ENCODE results near the gene MTF2.
"Not testable (repeated sequence)": the region's sequence is repeated elsewhere in the genome, so short reads cannot be mapped to it uniquely, and the experiment has no call there.

The MTF2 gene

GRCh38 chr1:93078986-93079654 lies at the start of gene MTF2:
Gene MTF2, plus strand, starts transcription at chr1:93079283. Its CDS starts 244 bp downstream, at chr1:93079527.
- DNase-seq, result peak; percentile 86

- DNase-seq, result no peak
These were observed 49.8 kb upstream of the MTF2 start for GRCh38 chr1:93029317-93029716.

GRCh38 chr1:93030191-93030590 lies 48.9 kb upstream of the MTF2 start:
- DNase-seq, result not testable (repeated sequence)

- DNase-seq, result no peak
These were observed 47.4 kb upstream of the MTF2 start for GRCh38 chr1:93031711-93032110.

GRCh38 chr1:93033029-93033428 lies 46.1 kb upstream of the MTF2 start:
- DNase-seq, result no peak

DNA sequence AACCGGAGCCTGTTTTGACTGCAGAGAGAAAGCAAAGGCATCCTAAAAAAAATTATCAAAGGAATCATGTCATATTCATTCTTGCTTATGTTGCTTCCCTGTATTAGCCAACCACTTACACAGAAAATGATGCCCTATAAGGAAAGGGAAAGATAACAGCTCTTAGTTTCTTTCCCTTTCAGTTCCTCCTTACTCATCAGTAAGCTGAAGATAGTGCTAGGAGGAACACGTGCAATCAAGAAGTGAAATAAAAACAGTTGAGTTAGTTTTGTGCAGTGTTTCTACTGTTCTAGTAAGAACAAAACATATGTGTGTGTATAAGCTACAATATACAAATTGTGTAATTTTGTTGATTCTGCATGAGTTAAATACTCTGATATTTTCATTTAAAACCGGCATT lies 45.3 kb upstream of the MTF2 start:
- no peak for DNase-seq

- no peak for DNase-seq
These were observed 44.7 kb upstream of the MTF2 start for GRCh38 chr1:93034397-93034796.

GRCh38 chr1:93036672-93037071 lies 42.4 kb upstream of the MTF2 start:
- DNase-seq, result no peak

DNA sequence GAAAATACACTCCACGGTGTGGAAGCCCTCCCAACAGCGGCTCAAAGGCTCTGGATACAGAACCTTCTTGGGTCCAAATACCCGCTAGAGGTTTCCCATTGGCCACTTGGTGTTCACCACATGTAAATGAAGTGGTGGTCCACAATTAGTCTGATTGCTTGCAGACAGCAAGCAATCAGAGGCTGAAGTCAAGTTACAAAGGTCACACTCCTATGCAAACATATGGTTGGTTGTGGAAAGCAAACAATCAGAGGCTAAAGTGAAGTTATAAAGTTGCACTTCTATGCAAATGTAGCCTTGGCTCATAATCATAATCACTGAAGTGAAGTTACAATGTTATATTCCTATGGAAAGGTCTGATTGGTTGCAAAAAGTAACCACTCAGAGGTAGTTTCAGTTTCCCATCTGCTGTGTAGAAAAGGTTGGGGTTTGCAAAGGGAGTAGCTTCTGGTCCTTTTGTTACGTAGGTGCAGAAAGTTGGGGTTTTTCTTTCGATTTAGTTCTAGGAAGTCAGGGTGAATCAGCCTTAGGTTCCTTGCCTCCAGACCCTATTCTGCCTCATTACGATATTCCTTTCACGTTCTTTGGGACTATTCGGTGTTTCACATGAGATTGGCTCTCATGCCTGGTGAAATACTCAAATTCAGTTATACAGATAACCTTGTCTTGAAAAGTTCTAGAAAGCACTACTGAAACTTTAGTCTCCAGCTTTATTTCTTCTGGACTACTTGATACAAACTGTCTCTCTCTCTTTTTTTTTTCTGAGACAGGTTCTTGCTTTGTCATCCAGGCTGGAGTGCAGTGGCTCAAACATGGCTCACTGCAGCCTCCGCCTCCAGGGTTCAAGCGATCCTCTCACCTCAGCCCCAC lies 36.7 kb upstream of the MTF2 start:
- no peak for DNase-seq

DNA sequence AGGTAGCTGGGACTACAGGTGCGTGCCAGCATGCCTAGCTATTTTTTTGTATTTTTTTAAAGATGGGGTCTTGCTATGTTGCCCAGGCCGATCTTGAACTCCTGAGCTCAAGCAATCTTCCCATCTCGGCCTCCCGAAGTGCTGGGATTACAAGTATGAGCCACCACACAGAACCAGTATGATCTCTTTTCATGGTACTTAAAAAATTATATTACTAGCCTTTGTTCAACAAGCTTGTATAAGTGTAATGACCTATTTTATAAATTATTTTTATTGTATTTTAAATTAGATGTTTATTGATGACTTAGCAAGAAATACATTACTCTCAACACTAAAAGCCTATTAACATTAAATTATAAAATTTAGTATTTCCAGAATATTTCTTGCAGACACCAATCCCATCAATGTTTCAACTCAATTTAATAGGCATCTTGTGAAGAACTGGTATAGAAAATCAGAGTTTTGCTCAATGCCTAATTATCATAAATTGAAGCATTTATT lies 36.0 kb upstream of the MTF2 start:
- no peak for DNase-seq

DNA sequence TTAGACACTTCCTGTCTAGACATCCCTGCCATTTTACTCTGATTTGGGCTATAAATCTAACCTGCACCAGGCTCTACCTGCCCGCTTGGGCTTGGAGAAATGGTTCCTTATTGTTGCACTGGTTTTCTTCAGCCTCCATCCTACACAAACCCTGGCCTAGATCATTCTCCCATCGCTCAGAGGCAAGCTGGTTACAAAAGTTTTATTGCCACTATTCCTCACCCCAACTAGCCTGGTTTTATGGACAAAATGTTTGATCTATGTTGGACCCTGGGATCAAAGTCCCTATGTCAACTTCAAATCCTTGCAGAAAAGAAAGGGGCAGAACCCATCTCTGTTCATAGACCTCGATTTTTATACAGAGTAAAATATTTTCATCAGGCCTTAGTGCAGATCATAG lies 31.5 kb upstream of the MTF2 start:
- no peak for DNase-seq

DNA sequence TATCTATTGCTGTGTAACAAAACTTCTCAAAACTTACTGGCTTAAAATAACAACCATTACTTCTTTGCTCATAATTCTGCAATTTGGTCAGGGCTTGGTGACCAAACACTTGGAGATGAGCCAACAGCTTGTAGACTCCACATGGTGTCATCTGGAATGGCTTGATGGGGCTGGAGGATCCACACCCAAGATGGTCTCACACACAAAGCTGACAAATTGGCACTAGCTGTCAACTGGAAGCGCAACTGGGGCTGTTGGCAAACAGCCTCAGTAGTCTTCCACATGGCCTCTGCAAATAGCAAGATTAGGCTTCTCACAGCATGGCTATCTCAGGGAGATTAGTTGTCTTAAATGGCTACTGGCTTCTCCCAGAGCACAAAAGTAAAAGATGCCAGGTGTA lies 27.1 kb upstream of the MTF2 start:
- DNase-seq, result no peak

- peak; percentile 7 for DNase-seq
These were observed 22.9 kb upstream of the MTF2 start for GRCh38 chr1:93056214-93056613.

GRCh38 chr1:93056649-93057048 lies 22.4 kb upstream of the MTF2 start:
- no peak for DNase-seq

DNA sequence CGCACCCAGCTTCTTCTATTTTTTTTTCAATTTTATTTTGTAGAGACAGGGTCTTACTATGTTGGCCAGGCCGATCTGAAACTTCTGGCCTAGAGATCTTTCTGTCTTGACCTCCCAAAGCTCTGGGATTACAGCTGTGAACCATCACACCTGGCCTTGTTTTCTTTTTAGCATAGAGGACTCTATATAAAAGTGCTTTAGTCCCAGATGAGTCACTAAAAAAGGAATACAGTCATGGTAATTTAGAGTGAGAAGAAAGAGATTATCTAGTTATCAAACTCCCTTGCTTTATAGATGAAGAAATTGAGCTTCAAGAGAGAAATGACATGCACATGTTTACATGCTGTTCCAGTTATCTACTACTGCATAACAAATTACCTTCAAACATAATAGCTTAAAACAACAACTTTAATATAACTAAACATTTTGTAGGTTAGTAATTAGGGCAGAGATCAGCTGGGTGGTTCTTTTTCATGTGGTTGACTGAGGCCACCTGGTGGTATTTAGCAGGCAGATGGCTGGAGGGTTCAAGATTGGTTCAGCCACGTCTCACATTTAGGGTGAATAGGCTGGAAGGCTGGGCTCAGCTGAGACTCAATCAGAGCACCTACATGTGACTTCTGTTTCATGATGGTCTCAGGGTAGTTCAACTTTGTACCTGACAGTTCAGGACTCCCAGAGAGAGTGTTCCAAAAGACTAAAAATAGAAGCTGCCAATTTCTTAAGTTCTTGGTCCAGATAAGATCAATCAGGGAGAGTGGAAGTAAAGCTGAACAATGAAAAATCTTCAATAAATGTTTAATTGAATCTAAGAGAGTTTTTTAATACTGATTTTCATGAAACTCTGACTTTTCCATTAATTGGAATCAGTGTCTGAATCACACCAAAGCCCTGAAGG lies 16.9 kb upstream of the MTF2 start:
- DNase-seq, result no peak

GRCh38 chr1:93076268-93076667 lies 2.8 kb upstream of the MTF2 start:
- DNase-seq, result no peak

DNA sequence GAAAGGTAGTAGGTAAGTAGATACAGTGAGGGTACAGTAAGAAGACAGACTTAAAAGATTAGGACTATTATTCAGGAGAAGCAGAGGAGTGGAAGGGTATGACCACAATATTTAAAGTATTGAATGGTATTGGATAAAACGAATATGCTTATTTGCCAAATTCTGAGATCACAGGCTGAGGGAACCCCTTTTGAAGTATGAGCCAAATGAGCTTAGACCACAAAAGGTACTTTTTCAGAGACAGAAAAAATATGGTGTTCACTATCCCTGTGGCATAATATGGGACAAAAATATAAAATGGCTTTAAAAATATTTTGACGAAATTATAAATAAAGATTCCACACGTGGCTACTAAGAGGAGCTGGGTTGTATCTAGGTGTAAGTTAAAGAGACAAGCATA lies 880 bp upstream of the MTF2 start:
- no peak for DNase-seq

DNA sequence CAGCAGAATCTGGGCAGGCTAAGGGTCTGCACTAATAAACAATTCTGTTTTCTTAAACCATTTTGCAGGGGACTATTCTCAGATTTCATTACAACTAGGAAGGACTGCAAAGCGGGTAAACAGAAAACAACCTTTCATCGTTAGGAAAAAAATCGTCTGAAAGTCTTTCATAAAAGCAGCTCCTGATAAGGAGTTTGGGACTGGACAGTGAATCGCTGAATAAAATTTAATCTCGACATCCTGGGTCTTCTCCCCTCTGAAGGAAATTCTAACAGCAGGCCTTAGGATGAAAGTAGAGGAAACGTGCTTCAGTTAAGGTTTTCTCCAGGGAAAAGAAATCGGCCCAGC lies 471 bp upstream of the MTF2 start:
- no peak for DNase-seq

DNA sequence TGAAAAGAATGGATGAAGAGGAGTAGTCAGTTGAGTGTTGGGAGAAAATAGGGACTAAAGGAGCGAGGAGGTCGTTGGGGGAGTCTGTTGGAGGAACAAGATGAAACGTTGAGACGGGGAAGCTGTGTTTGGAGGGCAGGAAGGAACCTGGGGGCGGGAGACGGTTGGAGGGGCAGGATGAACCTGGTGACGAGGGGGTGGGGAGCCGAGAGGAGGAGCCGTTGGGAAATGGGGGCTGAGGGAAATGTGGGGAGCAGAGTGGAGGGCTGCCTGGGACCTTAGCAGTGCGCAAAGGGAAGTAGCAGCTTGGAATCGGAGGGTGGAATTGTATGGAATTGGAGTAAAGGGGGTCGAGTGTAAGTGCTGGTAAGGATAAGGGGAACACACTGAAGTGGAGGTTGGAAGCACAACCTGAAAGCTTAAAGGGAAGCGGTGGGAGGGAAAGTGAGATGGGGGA lies 630 bp downstream of the MTF2 start:
- no peak for DNase-seq

- peak; percentile 89 for DNase-seq
These were observed 1.2 kb downstream of the MTF2 start for GRCh38 chr1:93080179-93080823.

DNA sequence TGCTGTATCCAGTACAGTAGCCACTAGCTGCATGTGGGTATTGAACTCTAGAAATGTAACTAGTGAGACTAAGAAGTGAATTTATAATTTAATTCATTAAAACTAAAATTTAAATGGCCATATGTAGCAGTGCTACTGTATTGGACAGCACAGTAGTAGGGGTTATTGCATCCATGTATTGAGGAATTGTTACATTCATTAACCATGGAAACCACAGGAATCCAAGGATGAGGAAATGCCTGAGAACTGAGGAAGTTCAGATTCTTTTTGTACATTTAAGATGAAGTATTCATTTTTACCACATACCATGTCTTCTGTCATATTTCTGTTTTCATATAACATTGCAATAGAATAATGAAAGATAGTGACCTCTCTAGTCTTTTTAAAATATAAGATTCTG lies 2.6 kb downstream of the MTF2 start:
- peak; percentile 83 for DNase-seq

DNA sequence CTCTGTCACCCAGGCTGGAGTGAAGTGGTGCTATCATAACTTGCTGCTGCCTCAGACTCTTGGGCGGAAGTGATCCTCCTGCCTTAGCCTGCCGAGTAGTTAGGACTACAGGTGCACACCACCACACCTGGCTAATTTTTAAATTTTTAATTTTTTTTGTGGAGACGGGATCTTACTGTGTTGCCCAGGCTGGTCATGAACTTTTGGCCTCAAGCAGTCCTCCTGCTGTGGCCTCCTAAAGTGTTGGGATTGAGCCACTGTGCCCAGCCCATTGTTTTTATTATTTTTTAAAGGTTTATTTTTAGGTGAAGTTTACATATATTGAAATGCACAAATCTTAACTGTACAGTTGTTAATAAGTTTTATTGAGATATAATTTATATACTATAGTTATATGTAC lies 3.2 kb downstream of the MTF2 start:
- DNase-seq, result no peak

DNA sequence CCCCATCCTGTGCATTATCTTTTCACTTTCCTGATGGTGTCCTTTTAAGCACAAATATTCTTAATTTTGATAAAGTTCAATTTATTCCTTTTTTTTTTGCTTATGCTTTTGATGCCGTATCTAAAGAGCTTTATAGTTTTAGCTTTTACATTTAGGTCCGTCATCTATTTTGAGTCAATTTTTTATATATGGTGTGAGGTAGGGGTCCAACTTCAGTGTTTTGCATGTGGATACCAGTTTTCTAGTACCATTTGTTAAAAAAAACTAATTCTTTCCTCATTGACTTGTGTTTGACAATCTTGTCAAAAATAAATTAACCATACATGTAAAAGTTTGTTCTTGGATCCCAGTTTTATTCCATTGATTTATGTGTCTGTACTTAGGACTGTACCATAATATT lies 4.9 kb downstream of the MTF2 start:
- no peak for DNase-seq

All from kidney glomerular epithelial cell (primary cell).